HFFc6 (cell line): Measurements from ENCODE around the gene C20orf173. TPM values are rescaled to one million over a fixed set of nuclear protein-coding genes. Genes with fewer than 3 reads are reported as not detected.
"Not testable (repeated sequence)": the region's sequence is repeated elsewhere in the genome, so short reads cannot be mapped to it uniquely, and the experiment has no call there.

Experiments used
- DNase-seq: peaks from one replicate; pipeline ENCODE4 v3.0.0-alpha.2; 2018
- H3K27ac Mint-ChIP-seq: 2 replicates; pipeline ENCODE4 v1.8.0; 2020; ENCODE audit warnings: mild to moderate bottlenecking, mixed read lengths
- H3K27me3 Mint-ChIP-seq: 2 replicates; pipeline ENCODE4 v1.8.0; 2021; ENCODE audit warnings: mild to moderate bottlenecking, moderate library complexity, mixed read lengths; ENCODE audit not compliant: insufficient read depth
- H3K36me3 Mint-ChIP-seq: 2 replicates; pipeline ENCODE4 v1.8.0; 2021; ENCODE audit warnings: low read depth, mixed read lengths
- H3K4me1 Mint-ChIP-seq: 2 replicates; pipeline ENCODE4 v1.8.0; 2020; ENCODE audit warnings: low read depth, mixed read lengths
- H3K4me3 Mint-ChIP-seq: 2 replicates; pipeline ENCODE4 v1.8.0; 2020; ENCODE audit warnings: mild to moderate bottlenecking, moderate library complexity, mixed read lengths
- H3K9me3 Mint-ChIP-seq: 2 replicates; pipeline ENCODE4 v1.8.0; 2020; ENCODE audit warnings: mild to moderate bottlenecking, mixed read lengths
- total RNA-seq, 6 experiments: library from RNA; stranded (reverse); fragmentation: NEBNext Ultra II Directional; extraction: Animal tissue kit (Norgen Biotek cat#: 25700); gene quantifications; 2 replicates in 1 of 6; 3 replicates in 5 of 6; pipeline ENCODE4 v1.2.3, GENCODE V29; 2021
- TF ChIP-seq, protein P1 (sequence below): fragments of 200-600 bp; sonication (generic); IDR thresholded peaks from 2 replicates; pipeline ENCODE4 v1.5.0; 2021; ENCODE audit warnings: antibody characterized with exemption, mild to moderate bottlenecking

The C20orf173 gene
- total RNA-seq, 6 experiments from 2014 or later, result not detected

- H3K36me3 Mint-ChIP-seq, result peaks cover 15% of the 10 kb centered on the region
- no peak overlapping the region for H3K4me3 Mint-ChIP-seq
- H3K4me1 Mint-ChIP-seq, result peaks cover 6% of the 10 kb centered on the region; the same call in 1 of the 2 replicates
- H3K9me3 Mint-ChIP-seq, result no peaks in the 10 kb centered on the region
- H3K27ac Mint-ChIP-seq, result no peak overlapping the region
- TF ChIP-seq, protein P1, sequence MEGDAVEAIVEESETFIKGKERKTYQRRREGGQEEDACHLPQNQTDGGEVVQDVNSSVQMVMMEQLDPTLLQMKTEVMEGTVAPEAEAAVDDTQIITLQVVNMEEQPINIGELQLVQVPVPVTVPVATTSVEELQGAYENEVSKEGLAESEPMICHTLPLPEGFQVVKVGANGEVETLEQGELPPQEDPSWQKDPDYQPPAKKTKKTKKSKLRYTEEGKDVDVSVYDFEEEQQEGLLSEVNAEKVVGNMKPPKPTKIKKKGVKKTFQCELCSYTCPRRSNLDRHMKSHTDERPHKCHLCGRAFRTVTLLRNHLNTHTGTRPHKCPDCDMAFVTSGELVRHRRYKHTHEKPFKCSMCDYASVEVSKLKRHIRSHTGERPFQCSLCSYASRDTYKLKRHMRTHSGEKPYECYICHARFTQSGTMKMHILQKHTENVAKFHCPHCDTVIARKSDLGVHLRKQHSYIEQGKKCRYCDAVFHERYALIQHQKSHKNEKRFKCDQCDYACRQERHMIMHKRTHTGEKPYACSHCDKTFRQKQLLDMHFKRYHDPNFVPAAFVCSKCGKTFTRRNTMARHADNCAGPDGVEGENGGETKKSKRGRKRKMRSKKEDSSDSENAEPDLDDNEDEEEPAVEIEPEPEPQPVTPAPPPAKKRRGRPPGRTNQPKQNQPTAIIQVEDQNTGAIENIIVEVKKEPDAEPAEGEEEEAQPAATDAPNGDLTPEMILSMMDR, result no peak
- peaks cover 2% of the 10 kb centered on the region; the same call in 1 of the 2 replicates for H3K27me3 Mint-ChIP-seq
- DNase-seq, result no peak
Measured at GRCh38 chr20:35559042-35559693, 29.7 kb upstream of the C20orf173 start.

GRCh38 chr20:35558451-35558850 is 29.0 kb upstream of the C20orf173 start:
- H3K27me3 Mint-ChIP-seq, result peaks cover 2% of the 10 kb centered on the region; the same call in 1 of the 2 replicates
- TF ChIP-seq, protein P1, result no peak
- H3K4me3 Mint-ChIP-seq, result no peak overlapping the region
- DNase-seq, result no peak
- H3K9me3 Mint-ChIP-seq, result no peaks in the 10 kb centered on the region
- H3K27ac Mint-ChIP-seq, result no peak overlapping the region
- H3K4me1 Mint-ChIP-seq, result peaks cover 6% of the 10 kb centered on the region; the same call in 1 of the 2 replicates
- H3K36me3 Mint-ChIP-seq, result peaks cover 15% of the 10 kb centered on the region

DNA sequence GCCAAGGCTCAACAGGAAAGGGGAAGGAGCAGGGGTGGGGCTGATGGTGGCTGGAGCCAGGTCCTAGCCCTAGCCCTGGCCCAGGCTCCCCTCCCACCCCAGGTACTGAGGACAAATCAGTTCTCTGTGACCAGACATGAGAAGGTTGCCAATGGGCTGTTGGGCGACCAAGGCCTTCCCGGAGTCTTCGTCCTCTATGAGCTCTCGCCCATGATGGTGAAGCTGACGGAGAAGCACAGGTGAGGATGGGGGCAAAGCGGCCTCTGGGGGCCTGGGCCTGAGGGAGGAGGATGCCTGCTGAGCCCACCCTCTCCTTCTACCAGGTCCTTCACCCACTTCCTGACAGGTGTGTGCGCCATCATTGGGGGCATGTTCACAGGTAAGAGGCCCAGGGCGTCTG is 27.4 kb upstream of the C20orf173 start:
- Mint-ChIP-seq H3K27me3 (peaks cover 2% of the 10 kb centered on the region; the same call in 1 of the 2 replicates), H3K36me3 (peaks cover 15% of the 10 kb centered on the region), H3K27ac (no peak overlapping the region), H3K4me1 (peaks cover 6% of the 10 kb centered on the region; the same call in 1 of the 2 replicates), H3K9me3 (no peaks in the 10 kb centered on the region), H3K4me3 (no peak overlapping the region)
- TF ChIP-seq, protein P1, result no peak
- no peak for DNase-seq

DNA sequence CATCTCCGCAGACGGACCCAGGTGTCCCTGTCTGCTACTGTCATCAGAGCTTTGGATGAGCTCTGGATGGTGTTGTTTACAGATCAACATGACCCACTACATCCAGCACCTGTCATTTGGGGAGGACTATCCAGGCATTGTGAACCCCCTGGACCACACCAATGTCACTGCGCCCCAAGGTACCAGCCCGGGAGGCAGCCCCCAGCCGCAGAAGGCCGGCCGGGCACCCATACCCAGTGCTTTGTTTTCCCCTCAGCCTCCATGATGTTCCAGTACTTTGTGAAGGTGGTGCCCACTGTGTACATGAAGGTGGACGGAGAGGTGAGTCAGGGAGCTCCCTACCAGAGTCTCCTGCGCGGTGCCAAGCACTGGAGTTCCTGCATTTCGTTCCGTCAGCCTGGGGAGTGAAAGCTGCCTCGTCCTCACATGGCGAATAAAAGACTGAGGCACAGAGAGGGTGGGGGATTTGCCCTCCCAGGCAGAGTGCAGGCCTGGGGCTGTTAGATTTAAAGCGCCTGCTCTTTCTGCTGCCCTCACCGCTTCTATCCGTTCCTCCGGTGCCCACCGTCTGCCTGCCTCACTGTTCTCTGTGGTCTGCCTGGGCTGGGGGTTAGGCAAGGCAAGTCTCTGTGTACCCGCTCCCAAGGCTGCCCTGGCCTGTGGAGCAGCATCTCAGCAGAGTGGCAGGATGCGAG is 26.6 kb upstream of the C20orf173 start:
- no peak overlapping the region for H3K4me3 Mint-ChIP-seq
- peaks cover 2% of the 10 kb centered on the region; the same call in 1 of the 2 replicates for H3K27me3 Mint-ChIP-seq
- H3K4me1 Mint-ChIP-seq, result peaks cover under 1% of the 10 kb centered on the region; the same call in 1 of the 2 replicates
- H3K36me3 Mint-ChIP-seq, result peaks cover 15% of the 10 kb centered on the region
- TF ChIP-seq, protein P1, result no peak
- no peaks in the 10 kb centered on the region for H3K9me3 Mint-ChIP-seq
- H3K27ac Mint-ChIP-seq, result no peak overlapping the region
- no peak for DNase-seq

GRCh38 chr20:35555461-35555860 is 26.0 kb upstream of the C20orf173 start:
- H3K9me3 Mint-ChIP-seq, H3K27me3 Mint-ChIP-seq, H3K4me3 Mint-ChIP-seq, H3K4me1 Mint-ChIP-seq, H3K27ac Mint-ChIP-seq, DNase-seq: not testable (repeated sequence)
- H3K36me3 Mint-ChIP-seq, result peaks cover 15% of the 10 kb centered on the region

DNA sequence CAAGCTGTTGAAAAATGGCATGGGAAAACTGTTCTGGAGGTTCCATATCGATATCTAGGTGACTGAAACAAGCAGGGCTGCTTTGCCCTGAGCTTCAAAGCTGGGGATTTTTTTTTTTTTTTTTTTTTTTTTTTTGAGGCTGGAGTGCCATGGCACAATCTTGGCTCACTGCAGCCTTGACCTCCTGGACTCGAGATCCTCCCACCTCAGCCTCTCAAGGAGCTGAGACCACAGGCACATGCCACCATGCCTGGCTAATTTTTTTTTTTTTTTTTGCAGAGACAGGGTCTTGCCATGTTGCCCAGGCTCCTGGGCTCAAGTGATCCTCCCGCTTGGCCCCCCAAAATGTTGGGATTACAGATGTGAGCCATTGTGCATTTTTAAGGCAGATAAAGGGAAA is 23.5 kb upstream of the C20orf173 start:
- Mint-ChIP-seq H3K9me3 (no peaks in the 10 kb centered on the region), H3K27ac (no peak overlapping the region), H3K27me3 (peaks cover 2% of the 10 kb centered on the region; the same call in 1 of the 2 replicates), H3K4me3 (no peak overlapping the region), H3K36me3 (peaks cover 19% of the 10 kb centered on the region; the same call in 1 of the 2 replicates), H3K4me1 (no peaks in the 10 kb centered on the region)
- no peak for DNase-seq
- TF ChIP-seq, protein P1, result no peak
